ENCODE data around the gene IGDCC3.
A peak's percentile ranks its signal among the peaks of the same experiment; 100 is the strongest.

IGDCC3 gene

GRCh38 chr15:65386376-65386775 is 8.6 kb upstream of the IGDCC3 start:
- no peak for DNase-seq

- no peak for DNase-seq
Measured at GRCh38 chr15:65385870-65386258, 8.1 kb upstream of the IGDCC3 start.

GRCh38 chr15:65384895-65385869 is 7.4 kb upstream of the IGDCC3 start:
- DNase-seq = peak; percentile 90

GRCh38 chr15:65384505-65384894 is 6.7 kb upstream of the IGDCC3 start:
- no peak for DNase-seq

- no peak for DNase-seq
Measured at GRCh38 chr15:65383991-65384390, 6.2 kb upstream of the IGDCC3 start.

- no peak for DNase-seq
Measured at GRCh38 chr15:65383456-65383855, 5.7 kb upstream of the IGDCC3 start.

GRCh38 chr15:65382921-65383320 is 5.1 kb upstream of the IGDCC3 start:
- DNase-seq = no peak

- DNase-seq = no peak
Measured at GRCh38 chr15:65382146-65382491, 4.3 kb upstream of the IGDCC3 start.

- no peak for DNase-seq
Measured at GRCh38 chr15:65381445-65382145, 3.8 kb upstream of the IGDCC3 start.

- DNase-seq = no peak
Measured at GRCh38 chr15:65379986-65380385, 2.2 kb upstream of the IGDCC3 start.

GRCh38 chr15:65377105-65377975 is 462 bp downstream of the IGDCC3 start:
- DNase-seq = peak; percentile 84

- DNase-seq = no peak
Measured at GRCh38 chr15:65376767-65377104, 1.1 kb downstream of the IGDCC3 start.

- DNase-seq = no peak
Measured at GRCh38 chr15:65375871-65376607, 1.8 kb downstream of the IGDCC3 start.

- DNase-seq = peak; percentile 39
Measured at GRCh38 chr15:65374821-65375401, 2.9 kb downstream of the IGDCC3 start.

- DNase-seq = no peak
Measured at GRCh38 chr15:65374334-65374733, 3.5 kb downstream of the IGDCC3 start.

- peak; percentile 48 for DNase-seq
Measured at GRCh38 chr15:65373163-65373651, 4.6 kb downstream of the IGDCC3 start.

GRCh38 chr15:65372787-65373067 is 5.1 kb downstream of the IGDCC3 start:
- no peak for DNase-seq

- peak; percentile 68 for DNase-seq
Measured at GRCh38 chr15:65371976-65372786, 5.6 kb downstream of the IGDCC3 start.

GRCh38 chr15:65370885-65371284 is 6.9 kb downstream of the IGDCC3 start:
- DNase-seq = no peak

- DNase-seq = no peak
Measured at GRCh38 chr15:65369651-65370050, 8.2 kb downstream of the IGDCC3 start.

GRCh38 chr15:65369212-65369547 is 8.6 kb downstream of the IGDCC3 start:
- no peak for DNase-seq
